ENCODE results near the gene DAG1.

Gene DAG1

GRCh38 chr3:49469936-49470713 is at the start of gene DAG1:
Gene DAG1 (plus strand): TSS chr3:49470267. CDS start chr3:49510535, 40,268 bp downstream.
- DNase-seq: peak; percentile 98

GRCh38 chr3:49421890-49422378 is 48.1 kb upstream of the DAG1 start:
- no peak for DNase-seq

GRCh38 chr3:49422379-49423248 is 47.5 kb upstream of the DAG1 start, which contains the start of gene AMT:
Gene AMT (minus strand): TSS chr3:49422473. CDS start chr3:49422450, 23 bp downstream.
- no peak for DNase-seq

- DNase-seq: no peak
These were observed 45.3 kb upstream of the DAG1 start for GRCh38 chr3:49424816-49425215.

- no peak for DNase-seq
These were observed 42.5 kb upstream of the DAG1 start for GRCh38 chr3:49427586-49427985.

GRCh38 chr3:49428752-49429080 is 41.4 kb upstream of the DAG1 start:
- no peak for DNase-seq

- DNase-seq: no peak
These were observed 35.3 kb upstream of the DAG1 start for GRCh38 chr3:49434731-49435130.

GRCh38 chr3:49445391-49445790 is 24.7 kb upstream of the DAG1 start:
- DNase-seq: no peak

- no peak for DNase-seq
These were observed 16.4 kb upstream of the DAG1 start for GRCh38 chr3:49453621-49454020.

- no peak for DNase-seq
These were observed 15.6 kb upstream of the DAG1 start for GRCh38 chr3:49454458-49454857.

GRCh38 chr3:49454898-49455681 is 15.0 kb upstream of the DAG1 start:
- no peak for DNase-seq

GRCh38 chr3:49456466-49456865 is 13.6 kb upstream of the DAG1 start:
- DNase-seq: no peak

GRCh38 chr3:49460188-49460890 is 9.7 kb upstream of the DAG1 start:
- DNase-seq: no peak

GRCh38 chr3:49460956-49461355 is 9.1 kb upstream of the DAG1 start:
- no peak for DNase-seq

- DNase-seq: no peak
These were observed 8.5 kb upstream of the DAG1 start for GRCh38 chr3:49461443-49462171.

- DNase-seq: no peak
These were observed 7.8 kb upstream of the DAG1 start for GRCh38 chr3:49462222-49462621.

GRCh38 chr3:49465270-49466034 is 4.6 kb upstream of the DAG1 start:
- DNase-seq: no peak

- DNase-seq: no peak
These were observed 4.0 kb upstream of the DAG1 start for GRCh38 chr3:49466085-49466484.

GRCh38 chr3:49469037-49469935 is 781 bp upstream of the DAG1 start:
- DNase-seq: peak; percentile 75

All from 8988T (cell line).